GM21786 (cell line): ENCODE data around the gene ARNT2.

Experiments
- ATAC-seq: cut with Tn5 transposase; IDR thresholded peaks from one replicate; pipeline ENCODE4 v1.9.1; 2021; ENCODE audit not compliant: unreplicated experiment

The ARNT2 gene

GRCh38 chr15:80588801-80589200 is 184.6 kb downstream of the ARNT2 start:
- ATAC-seq, result no peak

DNA sequence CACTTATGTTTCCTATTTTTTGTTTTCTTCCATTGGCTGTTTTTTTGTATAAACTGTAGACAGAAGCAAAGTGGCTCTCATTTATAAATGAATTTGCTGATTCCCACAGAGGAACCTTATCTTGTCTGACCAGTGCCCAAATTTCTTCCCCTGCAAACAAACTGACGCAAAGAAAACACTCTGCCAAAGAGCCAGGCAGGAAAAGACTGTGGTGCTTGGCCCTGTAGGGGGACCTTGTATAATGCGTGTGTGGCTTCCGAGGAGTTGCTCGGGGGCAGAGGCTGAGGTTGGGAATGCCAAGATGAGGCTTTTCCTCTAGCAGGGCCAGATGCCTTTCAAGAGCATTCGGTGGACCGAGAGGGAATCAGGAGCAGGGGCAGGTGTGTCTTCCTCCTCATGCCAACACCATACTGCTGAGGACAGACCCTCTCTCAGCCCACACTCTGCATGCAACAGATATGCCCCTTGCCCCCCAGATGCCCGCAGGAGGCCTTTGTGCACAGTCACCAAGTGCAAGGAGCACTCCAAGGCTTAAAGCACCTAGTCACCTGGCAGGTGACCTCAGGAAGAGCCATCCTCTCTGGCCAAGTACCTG is 186.7 kb downstream of the ARNT2 start:
- no peak for ATAC-seq

DNA sequence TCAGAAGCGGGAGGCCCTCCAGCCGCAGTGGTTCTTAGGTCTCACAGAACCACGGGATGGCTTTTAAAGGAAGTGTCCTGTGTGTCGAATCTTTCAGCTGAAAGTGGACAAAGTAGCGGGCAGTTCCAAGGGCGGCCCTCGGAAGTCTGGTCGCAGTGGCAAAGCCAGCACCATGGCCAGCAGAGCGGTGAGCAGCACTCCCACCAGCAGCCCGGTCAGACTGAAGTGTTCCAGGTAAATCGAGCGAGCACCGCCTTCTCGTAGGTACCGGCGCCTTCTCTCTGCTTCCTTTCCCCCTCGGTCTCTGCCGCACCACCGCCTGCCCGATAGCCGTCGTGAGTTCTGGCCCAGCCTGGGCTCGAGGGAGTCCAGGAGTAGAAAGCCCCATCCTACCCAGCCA is 187.3 kb downstream of the ARNT2 start:
- no peak for ATAC-seq

- ATAC-seq, result no peak
Measured at GRCh38 chr15:80591938-80592825, 188.0 kb downstream of the ARNT2 start.

GRCh38 chr15:80593486-80594030 is 189.4 kb downstream of the ARNT2 start:
- ATAC-seq, result no peak

GRCh38 chr15:80594091-80594889 is 190.1 kb downstream of the ARNT2 start:
- no peak for ATAC-seq

GRCh38 chr15:80595396-80595795 is 191.2 kb downstream of the ARNT2 start:
- ATAC-seq, result no peak

- no peak for ATAC-seq
Measured at GRCh38 chr15:80596521-80596976, 192.4 kb downstream of the ARNT2 start.

GRCh38 chr15:80597076-80597475 is 192.9 kb downstream of the ARNT2 start:
- ATAC-seq, result no peak

DNA sequence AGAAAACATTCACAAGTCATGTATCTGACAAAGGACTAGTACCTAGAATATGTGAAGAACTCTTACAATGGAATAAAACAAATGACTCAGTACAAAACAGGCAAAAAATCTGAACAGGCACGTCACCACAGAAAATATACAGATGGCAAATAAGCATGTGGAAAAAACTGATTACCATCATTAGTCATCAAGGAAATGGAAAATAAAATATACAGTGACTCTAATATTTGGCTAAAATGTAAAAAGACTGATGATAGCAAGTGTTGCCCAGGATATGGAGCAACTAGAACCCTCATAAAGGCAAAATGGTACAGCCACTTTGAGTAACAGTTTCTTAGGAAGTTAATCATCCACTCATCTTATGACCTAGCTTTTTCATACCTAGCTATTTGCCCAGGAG is 195.2 kb downstream of the ARNT2 start:
- ATAC-seq, result no peak

DNA sequence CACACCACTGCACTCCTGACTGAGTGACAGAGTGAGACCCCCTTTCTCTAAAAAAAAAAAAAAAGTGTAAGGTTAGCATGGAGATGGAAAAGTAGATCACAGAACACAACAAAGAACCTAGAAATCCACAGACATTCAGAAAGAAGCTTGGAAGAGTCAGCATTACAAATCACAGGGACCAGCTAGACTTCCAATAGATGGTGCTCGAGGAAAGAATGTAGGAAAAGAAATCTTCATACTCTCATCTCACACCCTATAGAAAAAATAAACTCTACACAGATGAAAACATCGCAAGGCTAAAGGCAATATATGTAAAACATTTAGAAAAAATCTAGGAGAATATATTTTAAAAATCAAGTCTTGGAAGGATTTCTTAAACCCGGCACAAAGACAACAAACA is 196.4 kb downstream of the ARNT2 start:
- no peak for ATAC-seq

DNA sequence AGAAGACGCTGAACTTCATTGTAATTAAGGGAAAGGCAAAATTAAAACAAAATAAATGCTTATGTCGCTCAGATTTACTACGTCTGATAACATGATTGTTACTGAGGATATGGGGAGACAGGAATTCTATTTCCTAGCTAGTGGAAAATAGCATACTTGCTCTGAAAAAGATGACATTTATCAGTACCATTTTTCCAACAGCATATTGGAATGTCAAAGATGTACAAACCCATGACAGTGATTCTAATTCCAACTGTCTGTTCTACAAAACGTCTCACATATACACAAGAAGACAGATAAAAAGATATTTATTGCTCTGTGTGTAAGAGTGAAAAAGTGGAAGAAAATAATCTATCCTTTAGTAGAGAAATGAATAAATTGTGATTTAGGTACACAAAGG is 197.1 kb downstream of the ARNT2 start:
- ATAC-seq, result no peak

DNA sequence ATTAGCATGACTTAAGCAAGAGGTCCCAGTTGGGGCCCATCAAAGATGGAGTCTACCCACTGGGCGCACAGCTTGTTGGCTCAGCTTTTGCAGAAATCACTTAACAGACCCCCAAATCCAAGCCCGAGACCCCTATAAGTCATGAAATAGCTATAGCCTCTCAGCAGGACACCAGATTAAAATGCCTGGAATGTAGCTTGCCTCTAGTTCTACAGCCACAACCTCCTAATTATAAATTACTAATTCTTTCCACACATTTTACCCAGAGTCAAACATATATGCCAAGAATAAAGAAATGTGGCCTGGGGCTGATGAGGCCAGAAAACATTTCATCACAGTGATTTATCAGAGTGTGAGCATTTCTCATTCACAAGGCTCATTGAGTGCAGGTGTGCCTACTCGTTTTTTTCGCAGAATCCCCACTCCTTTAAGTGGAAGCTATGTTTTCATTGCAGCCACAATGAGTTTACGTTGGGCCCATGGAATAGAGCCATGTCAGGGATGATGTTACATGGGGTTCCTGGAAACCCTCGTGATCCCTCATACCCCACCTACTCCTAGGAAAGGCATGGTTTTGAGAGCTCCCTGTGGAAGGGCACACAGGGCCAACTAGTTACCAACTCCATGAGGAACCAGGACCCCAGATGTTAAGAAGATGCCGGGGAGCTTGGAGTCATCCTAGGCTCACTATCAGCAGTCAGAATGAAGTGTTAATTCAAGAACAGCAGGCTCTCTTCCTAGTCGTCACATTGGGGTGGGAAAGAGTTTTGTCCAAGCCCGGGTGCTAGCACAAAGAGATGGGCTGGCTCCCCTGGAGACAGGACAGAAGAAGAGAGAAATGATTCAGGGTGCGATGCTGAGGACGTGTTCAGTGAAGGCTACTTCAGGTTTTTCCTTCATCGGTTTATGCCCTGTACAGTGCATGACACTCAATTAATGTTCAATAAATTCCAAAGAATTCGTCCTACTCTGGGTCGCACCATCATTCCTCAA is 200.7 kb downstream of the ARNT2 start:
- ATAC-seq, result no peak

DNA sequence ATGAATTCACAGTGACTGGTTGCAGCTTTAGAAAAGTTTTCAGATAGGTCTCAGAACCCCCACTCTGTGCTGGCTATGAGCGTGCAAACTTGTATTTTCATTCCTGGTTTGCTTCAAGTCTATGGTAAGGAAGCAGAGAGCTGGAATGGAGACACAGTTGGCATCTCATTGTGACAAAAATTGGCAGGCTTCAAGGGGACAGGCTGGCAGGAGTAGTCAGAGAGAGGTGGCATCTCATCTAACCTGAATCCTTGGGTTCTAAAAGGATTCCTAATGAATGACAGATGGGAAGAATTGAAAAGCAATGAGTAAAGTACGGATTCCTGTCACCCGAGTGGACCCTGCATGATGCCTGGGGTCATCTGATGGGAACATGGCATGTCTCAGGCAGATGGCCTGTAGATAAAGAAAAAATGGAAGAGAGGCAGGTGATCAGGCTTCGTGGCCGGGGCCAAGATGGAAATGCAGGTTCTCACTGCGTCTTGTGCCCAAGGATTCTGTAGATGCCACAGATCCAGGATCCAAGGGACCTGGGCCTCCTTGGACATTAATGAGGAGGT is 201.5 kb downstream of the ARNT2 start:
- no peak for ATAC-seq

DNA sequence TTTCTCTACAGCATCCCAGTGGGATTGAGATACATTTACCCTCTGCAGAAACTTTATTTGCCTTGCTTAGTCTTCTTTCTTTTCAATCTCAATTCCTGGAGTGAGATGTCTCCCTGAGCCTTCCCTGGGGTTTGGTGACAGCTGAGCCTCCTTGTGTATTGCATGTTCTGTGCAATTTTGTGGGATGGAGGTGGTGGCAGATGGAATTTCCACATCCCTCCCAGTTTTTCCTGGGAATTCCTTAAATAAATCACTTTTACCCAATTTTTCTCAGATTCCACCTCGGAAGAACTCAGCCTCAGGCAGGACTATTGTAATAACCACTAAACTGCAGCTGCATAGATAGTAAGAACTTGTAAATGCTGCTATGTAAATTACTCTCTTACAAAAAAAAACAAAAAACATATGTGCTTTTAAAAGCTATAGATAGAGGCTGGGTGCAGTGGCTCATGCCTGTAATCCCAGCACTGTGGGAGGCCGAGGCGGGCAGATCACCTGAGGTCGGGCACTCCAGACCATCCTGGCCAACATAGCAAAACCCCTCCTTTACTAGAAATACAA is 202.4 kb downstream of the ARNT2 start:
- no peak for ATAC-seq

DNA sequence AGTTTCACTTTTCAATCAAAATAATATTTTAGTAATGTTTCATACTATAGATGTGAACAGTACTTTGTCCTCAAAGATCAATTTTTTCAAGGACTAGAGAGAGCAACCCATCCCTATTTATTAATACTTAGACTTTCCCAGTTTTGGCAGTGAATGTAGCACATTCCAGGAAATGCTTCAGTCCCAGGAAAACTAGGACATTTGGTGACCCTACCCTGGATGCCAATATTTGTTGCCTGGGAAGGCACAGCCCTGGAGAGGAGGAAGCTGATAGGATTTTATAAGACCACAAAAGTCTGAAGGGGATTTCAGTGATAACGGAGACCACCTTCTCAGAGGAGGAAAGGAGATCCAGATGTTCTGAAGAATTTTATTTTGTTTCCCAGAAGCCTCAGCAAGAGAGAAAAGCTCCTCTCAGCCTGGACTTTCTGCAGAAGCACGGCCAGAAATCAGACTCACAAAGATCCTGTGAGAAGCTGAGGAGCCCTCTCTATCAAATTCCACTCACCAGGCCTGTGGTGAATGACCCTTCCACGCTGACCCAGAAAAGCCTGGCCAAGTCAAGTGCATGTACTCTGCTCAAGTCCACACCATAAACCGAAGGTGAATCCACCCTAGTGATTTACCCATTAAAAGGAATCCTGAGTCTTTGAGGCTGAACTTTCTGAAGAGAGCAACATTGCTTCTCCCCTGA is 203.3 kb downstream of the ARNT2 start:
- no peak for ATAC-seq

DNA sequence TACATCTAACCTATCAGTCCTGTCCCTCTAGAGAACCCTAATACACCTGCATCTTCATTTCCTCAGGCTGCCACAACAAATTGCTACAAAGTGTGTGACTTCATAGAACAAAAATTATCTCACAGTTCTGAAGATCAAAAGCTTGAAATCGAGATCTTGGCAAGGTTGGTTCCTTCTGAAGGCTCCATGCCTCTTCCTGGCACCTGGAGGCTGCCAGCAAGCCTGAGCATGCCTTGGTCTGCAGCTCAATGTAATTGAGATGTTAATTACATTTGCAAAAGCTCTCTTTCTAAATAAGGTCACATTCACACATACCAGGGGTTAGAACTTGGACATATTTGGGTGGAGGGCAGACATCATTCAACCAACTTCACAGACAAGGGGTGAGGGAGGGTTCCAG is 204.5 kb downstream of the ARNT2 start:
- ATAC-seq, result no peak

DNA sequence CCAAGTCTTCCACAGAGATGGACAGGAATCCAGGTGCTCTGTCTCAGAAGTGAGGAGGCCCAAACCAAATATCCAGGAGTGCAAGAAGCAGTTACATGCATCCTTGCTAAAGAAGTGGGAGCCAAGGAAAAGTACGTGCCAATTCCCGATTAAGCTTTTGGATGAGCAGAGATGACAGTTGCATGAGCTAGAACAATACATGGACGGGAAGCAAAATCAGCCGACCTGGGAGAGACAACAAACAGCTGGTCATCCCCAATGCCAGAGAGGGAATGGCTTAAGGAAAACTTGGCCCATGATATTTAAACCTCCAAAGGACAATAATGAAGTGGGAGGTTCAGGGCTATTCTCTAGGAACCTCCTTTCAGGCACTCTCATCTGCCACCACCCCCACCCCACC is 204.9 kb downstream of the ARNT2 start:
- ATAC-seq, result no peak

DNA sequence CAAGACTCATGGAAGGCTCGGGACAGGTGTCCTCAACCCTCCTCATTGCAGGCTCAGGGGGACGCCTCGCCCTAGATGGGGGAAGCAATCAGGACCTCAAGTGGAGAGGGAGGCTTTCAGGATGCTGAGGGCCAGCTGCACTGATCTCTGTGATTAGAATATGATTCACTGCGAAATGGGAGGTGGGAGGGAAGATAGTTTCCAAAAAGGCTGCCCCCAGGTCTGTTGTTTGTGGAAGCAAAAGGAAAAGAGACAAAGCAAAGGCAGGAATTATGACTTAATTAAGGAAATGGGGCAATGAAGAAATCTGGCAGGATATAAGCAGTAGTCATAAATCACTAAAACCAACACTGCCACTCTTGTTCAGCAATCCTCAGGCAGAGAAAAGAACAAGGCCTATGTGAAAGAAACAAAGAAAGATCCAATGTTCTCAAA is 205.3 kb downstream of the ARNT2 start:
- ATAC-seq, result no peak
